ENCODE measurements around the gene ANKRD53.
A peak's percentile ranks its signal among the peaks of the same experiment; 100 is the strongest.
"Not testable (repeated sequence)": the region's sequence is repeated elsewhere in the genome, so short reads cannot be mapped to it uniquely, and the experiment has no call there.

The ANKRD53 gene

GRCh38 chr2:70986499-70987189 is 8.2 kb downstream of the ANKRD53 start:
- no peak for FAIRE-seq
- no peak for DNase-seq (ENCODE audit: insufficient read length, low spot score)

GRCh38 chr2:70987386-70987785 is 9.0 kb downstream of the ANKRD53 start:
- DNase-seq (ENCODE audit: insufficient read length, low spot score) (no peak), FAIRE-seq (no peak)

- FAIRE-seq (no peak), DNase-seq (ENCODE audit: insufficient read length, low spot score) (no peak)
These were observed 9.7 kb downstream of the ANKRD53 start for GRCh38 chr2:70988151-70988550.

GRCh38 chr2:70988726-70989648 is 10.6 kb downstream of the ANKRD53 start:
- DNase-seq (ENCODE audit: insufficient read length, low spot score) (no peak), FAIRE-seq (peak; percentile 9)

DNA sequence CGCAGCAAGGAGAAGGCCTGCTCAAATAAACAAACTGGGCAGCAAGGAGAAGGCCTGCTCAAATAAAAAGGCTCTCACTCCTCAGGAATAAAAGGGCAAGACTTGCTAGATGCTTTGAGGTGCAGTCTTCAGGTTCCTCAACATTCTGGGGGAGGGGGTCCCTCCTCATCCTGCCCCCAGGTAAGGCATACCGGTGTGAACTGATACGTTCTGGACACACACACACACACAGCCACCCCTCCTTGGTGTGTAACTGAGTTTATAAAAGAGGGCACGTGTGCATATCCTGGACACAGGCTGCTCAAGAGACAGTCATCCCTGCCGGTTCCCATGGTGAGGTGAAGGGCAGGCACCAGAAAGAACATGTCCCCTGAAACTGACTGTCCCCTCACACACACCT is 11.8 kb downstream of the ANKRD53 start:
- no peak for FAIRE-seq

DNA sequence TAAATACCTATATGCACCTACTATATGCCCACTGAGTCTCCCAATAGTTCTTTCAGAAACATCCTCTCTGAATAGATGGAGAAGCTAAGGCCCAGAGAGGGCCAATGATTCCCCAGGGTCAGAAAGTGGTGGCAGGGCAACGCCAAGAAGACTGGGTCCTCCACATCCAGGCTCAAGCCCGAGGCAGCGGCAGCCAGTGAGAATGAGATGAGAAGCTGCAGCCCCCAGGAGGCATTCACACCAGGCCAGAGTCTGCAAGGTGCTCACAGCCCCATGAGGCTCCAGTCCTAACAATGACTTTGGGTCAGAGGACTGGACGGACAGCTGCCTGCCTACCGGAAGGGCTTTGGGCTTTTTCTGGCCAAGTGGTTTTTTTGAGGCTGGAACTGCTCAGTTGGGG is 12.7 kb downstream of the ANKRD53 start:
- no peak for FAIRE-seq
- no peak for DNase-seq (ENCODE audit: insufficient read length, low spot score)

More for the DNA sequence above, 11.8 kb downstream of the ANKRD53 start:
- DNase-seq (ENCODE audit: insufficient read length, low spot score): no peak

DNA sequence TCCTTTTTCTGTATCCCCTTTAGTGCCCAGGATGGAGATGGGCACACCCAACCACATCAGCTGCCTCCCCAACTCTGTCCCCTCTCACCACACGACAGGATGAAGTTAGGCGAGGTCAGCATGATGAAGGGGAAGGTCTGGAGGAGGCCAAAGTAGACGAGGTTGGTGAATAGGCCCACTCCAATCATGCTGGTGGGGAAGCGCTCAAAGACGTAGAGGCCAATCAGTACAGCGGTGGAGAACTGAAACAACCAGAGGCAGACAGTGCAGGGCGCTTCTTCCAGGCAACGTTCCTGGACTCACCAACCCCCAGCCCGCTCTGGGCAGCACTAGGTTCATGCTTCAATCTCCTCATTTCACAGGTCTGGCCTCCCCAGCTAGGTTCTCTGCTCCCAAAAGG is 13.3 kb downstream of the ANKRD53 start:
- no peak for DNase-seq (ENCODE audit: insufficient read length, low spot score)
- no peak for FAIRE-seq

DNA sequence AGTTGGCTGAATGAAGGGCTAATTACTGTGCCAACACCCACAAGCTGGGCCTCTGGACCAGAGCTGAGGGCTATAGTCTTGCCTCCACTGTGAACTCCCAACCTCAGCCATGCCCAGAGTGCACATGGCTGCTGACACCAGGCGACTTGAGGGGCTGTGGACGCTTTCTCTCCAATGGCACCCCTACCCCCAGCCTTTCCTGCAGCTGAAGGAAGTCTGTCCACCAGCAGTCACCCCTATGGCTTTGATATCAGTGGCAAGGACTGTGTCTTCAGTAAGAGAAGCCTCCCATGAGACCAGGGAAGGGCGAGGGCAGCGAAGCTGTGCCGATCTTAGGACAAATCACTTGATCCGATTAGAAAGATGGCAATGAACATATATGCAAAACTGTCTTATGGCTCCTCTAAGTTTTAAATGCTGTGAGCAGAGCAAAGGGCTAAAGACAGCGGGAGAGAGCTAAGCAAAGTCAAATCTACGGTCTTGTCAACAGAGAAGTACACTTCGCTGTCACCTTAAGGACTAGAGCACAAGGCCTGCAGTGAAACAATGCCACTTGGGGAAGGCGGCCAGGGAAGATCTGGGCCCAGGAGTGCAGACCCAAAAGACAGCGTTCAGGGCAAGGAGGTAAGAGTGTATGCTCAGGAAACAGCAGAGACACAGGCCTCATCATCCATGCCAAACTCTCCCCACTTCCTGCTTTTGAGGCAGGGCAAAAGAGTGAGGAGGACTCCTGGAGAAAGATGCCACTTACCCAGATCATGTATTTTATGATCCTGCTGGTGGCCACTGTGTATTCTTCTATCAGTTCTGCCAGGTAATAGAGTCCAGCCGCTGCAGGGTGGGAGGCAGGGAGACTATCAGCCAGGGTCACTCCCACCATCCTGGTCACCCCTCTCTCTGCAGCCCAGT is 14.8 kb downstream of the ANKRD53 start:
- no peak for FAIRE-seq
- no peak for DNase-seq (ENCODE audit: insufficient read length, low spot score)

- DNase-seq (ENCODE audit: insufficient read length, low spot score) (no peak), FAIRE-seq (no peak)
These were observed 15.7 kb downstream of the ANKRD53 start for GRCh38 chr2:70994009-70994698.

GRCh38 chr2:70994699-70995425 is 16.4 kb downstream of the ANKRD53 start, which contains the start of gene TEX261:
Gene TEX261, minus strand, starts transcription at chr2:70994873. Its CDS starts 116 bp downstream, at chr2:70994757.
- peak; percentile 99 for FAIRE-seq
- peak; percentile 96 for DNase-seq (ENCODE audit: insufficient read length, low spot score)

GRCh38 chr2:70995426-70995729 is 16.9 kb downstream of the ANKRD53 start:
- FAIRE-seq (peak; percentile 20), DNase-seq (ENCODE audit: insufficient read length, low spot score) (peak; percentile 66)

GRCh38 chr2:70998885-70999284 is 20.5 kb downstream of the ANKRD53 start:
- not testable (repeated sequence) for FAIRE-seq; DNase-seq (ENCODE audit: insufficient read length, low spot score)

DNA sequence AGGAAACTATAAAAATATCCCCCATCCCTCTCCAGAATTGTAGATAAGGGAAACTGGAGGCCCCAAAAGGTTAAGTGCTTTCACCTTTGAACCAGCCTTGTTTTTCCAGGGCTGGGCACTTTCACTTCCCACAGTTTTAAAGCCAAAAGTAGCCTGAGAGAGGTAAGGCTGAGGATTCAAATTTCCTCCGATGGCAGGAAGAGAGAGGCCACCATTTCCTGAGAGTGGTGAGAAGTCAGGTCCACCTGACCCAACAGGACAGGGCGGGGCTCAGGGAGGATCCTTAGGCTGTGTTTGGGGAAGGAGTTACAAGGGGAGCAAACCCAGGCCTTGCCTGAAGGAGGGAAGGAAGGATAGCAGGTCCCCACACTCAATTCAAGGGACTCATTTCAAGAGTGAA is 20.9 kb downstream of the ANKRD53 start:
- no peak for DNase-seq (ENCODE audit: insufficient read length, low spot score)
- no peak for FAIRE-seq

DNA sequence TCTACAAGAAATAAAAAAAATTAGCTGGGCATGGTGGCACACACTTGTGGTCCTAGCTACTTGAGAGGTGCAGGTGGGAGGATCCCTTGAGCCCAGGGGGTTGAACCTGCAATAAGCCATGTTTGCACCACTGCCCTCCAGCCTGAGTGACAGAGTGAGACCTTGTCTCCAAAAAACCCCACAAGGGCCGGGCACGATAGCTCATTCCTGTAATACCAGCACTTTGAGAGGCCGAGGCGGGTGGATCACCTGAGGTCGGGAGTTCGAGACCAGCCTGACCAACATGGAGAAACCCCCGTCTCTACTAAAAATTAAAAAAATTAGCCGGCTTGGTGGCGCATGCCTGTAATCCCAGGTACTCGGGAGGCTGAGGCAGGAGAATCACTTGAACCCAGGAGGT is 21.5 kb downstream of the ANKRD53 start:
- FAIRE-seq; DNase-seq (ENCODE audit: insufficient read length, low spot score): not testable (repeated sequence)

- FAIRE-seq: peak; percentile 91
These were observed 22.6 kb downstream of the ANKRD53 start for GRCh38 chr2:71000780-71001591.

DNA sequence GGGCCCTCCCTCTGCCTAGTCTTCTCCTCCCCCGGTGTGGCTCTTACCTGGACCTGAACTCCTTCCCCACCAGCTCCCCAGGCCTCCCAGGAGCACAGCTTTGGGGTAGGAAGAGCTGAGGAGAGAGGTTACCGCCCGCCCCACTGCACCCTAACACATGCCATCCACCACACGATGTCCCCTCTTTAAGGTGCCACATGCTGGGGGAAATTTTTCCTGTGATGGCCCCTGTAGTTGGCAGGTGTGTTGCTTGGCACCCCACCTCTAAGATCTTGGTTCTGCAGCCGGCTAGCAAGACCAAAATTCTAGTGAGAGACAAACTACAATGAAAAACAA is 23.1 kb downstream of the ANKRD53 start:
- no peak for FAIRE-seq
- no peak for DNase-seq (ENCODE audit: insufficient read length, low spot score)

More at GRCh38 chr2:71000780-71001591, 22.6 kb downstream of the ANKRD53 start:
- DNase-seq (ENCODE audit: insufficient read length, low spot score): peak; percentile 79

- no peak for FAIRE-seq
These were observed 23.6 kb downstream of the ANKRD53 start for GRCh38 chr2:71001981-71002570.

DNA sequence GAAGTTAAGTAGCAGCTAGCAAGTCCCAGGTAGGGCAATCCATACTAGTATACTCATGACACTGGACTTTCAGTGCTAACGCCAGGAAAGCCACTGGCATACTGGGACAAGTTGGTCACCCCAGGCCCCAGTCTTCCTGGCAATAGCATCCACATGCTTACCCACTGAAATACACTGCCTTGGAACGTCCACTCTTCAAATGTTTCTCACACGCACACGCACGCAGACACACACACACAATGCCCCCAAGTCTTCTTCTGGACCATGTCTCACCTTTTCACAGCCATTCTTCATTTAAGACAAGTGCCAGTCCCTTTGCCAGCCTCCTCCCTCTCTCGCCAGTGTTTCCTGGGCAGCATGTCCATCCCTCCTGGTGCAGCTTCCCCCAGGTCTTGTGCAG is 25.0 kb downstream of the ANKRD53 start:
- peak; percentile 26 for FAIRE-seq

More at GRCh38 chr2:71001981-71002570, 23.6 kb downstream of the ANKRD53 start:
- no peak for DNase-seq (ENCODE audit: insufficient read length, low spot score)

More for the DNA sequence above, 25.0 kb downstream of the ANKRD53 start:
- DNase-seq (ENCODE audit: insufficient read length, low spot score): no peak
